ENCODE measurements around the gene B3GAT3. TPM values are rescaled to one million over a fixed set of nuclear protein-coding genes. Genes with fewer than 3 reads are reported as not detected.

Gene B3GAT3
- total and polyA plus RNA-seq, 10 of the 15 experiments (the other 5 are each of a cell fraction or from before 2014, with no cell fraction given): 0.31 to 52.7 (median 29.8) TPM

DNA sequence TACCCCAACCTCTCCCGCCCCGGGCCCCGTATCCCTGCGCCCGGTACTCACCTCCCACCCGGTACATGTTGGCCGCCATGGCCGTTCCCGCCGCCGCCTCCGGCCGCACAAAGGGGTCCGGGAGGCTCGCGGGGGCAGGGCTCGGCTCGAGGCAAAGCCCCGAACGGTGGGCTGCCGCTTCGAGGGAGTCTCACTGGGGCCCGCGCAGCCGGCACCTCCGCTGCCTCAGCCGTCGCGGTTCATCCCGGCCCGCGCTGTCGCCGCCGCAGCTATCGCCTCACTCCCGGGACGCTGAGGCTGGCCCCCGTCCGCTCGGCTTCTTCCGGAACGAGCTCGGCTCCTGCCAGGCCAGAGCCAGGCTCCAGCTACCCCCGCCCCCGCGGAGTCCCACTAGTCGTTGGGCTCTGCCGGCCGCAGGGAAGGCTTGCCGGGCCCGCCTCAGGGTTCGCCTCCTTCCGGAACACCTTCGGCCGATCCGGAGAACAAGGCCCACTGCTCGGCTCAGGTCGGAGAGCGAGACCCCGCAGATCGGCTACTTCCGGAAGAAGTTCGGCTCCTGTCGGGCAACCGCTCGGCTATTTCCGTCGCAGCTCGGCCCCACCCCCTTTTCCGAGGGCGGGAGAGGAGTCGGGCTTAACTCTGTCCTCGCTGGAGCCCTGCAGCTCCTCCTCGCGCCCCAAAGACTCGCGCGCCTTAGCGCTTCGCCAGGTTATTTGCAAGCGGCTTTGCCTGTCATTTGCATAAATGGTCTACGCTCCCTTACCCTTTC lies 20.2 kb downstream of the B3GAT3 start, which contains the start of gene MTA2 (continued):
- TF ChIP-seq E2F8 (IDR thresholded peaks at IDR 0.05; ENCODE audit: low read depth, partially characterized antibody) (no peak), SUPT20H (IDR thresholded peaks at IDR 0.05; ENCODE audit: borderline replicate concordance, control insufficient read depth, low read depth, low read length) (no peak), IRF5 (IDR thresholded peaks at IDR 0.05; ENCODE audit: borderline replicate concordance) (no peak), RAD21 (IDR thresholded peaks at IDR 0.05; ENCODE audit: insufficient read depth, low read depth, low read length) (no peak), BHLHE40 (IDR thresholded peaks at IDR 0.05; ENCODE audit: borderline replicate concordance in 1 of 2, low read depth in 2 of 2, low read length in 1 of 2) (no peak; a peak in 1 of 4 replicates), USF1 (IDR thresholded peaks at IDR 0.05; ENCODE audit: borderline replicate concordance, extremely low read length, insufficient read depth, low read depth, low read length) (no peak), HDAC6 (IDR thresholded peaks at IDR 0.05; ENCODE audit: unreplicated experiment) (no peak), ATF2 (IDR thresholded peaks at IDR 0.05; ENCODE audit: low read length) (no peak; the same call in 1 of the 2 replicates), MTA2 (IDR thresholded peaks at IDR 0.05; ENCODE audit: low read depth) (no peak), E2F4 (IDR thresholded peaks at IDR 0.05; ENCODE audit: low read depth, low read length) (0 out of 2 replicates have a peak, but pooled peaks have one; percentile 23), ZNF207 (IDR thresholded peaks at IDR 0.05; ENCODE audit: borderline replicate concordance) (no peak; the same call in 1 of the 2 replicates), ZNF687 (IDR thresholded peaks at IDR 0.05) (no peak), YBX1 (IDR thresholded peaks at IDR 0.05) (no peak), ZZZ3 (IDR thresholded peaks at IDR 0.05; ENCODE audit: control insufficient read depth, insufficient read length, low read depth) (no peak), DPF2 (IDR thresholded peaks at IDR 0.05) (peak; percentile 85), SPI1 (IDR thresholded peaks at IDR 0.05; ENCODE audit: borderline replicate concordance, insufficient read depth, low read depth, low read length) (no peak)
